ENCODE measurements around the gene RILP. TPM values are rescaled to one million over a fixed set of nuclear protein-coding genes. Genes with fewer than 3 reads are reported as not detected.

Gene RILP
- 9.2 and 12.9 TPM in 2 replicates for total RNA-seq

GRCh38 chr17:1649844-1650501 lies at the start of gene RILP:
Gene RILP, minus strand, starts transcription at chr17:1649866. Its CDS starts 62 bp downstream, at chr17:1649804.

GRCh38 chr17:1684378-1685189 lies 34.9 kb upstream of the RILP start, which contains the start of gene PRPF8:
Gene PRPF8, minus strand, starts transcription at chr17:1684867. Its CDS starts 296 bp downstream, at chr17:1684571.

GRCh38 chr17:1645207-1646171 lies 4.2 kb downstream of the RILP start, which contains the start of gene SCARF1:
Gene SCARF1, minus strand, starts transcription at chr17:1645732. Its CDS starts 35 bp downstream, at chr17:1645697.

GRCh38 chr17:1627982-1628855 lies 21.4 kb downstream of the RILP start, which contains the start of gene SLC43A2:
Gene SLC43A2, minus strand, starts transcription at chr17:1628834. Its CDS starts 960 bp downstream, at chr17:1627874.

Small RNA genes lying within 50 kb of the gene (small RNA-seq; reads per million reads assigned to genes)
- not detected for gene RN7SL105P

Other genes starting within 250 kb of the RILP start
- gene YWHAE, start 249.6 kb downstream of the RILP start, total RNA-seq, result 1,204 and 1,254 TPM in 2 replicates
- gene CRK, start 193.6 kb downstream of the RILP start, total RNA-seq, result 151 and 157 TPM in 2 replicates
- gene MYO1C, start 157.2 kb downstream of the RILP start, total RNA-seq, result 176 and 210 TPM in 2 replicates
- 38.0 and 39.6 TPM in 2 replicates for gene INPP5K, start 133.3 kb downstream of the RILP start, total RNA-seq
- 53.2 and 54.3 TPM in 2 replicates for gene PITPNA, start 87.1 kb downstream of the RILP start, total RNA-seq
- 16.6 and 29.0 TPM in 2 replicates for gene SLC43A2, start 21.0 kb downstream of the RILP start, total RNA-seq
- 90.2 and 95.1 TPM in 2 replicates for gene SCARF1, start 4.1 kb downstream of the RILP start, total RNA-seq
- gene PRPF8, start 35.0 kb upstream of the RILP start, total RNA-seq, result 213 and 248 TPM in 2 replicates
- 1.2 and 1.6 TPM in 2 replicates for gene TLCD2, start 60.5 kb upstream of the RILP start, total RNA-seq
- 13.3 and 19.2 TPM in 2 replicates for gene WDR81, start 74.8 kb upstream of the RILP start, total RNA-seq
- gene SERPINF2, start 93.0 kb upstream of the RILP start, total RNA-seq, result not detected in 2 replicates
- 0.40 TPM in 1 of 2 replicates, not detected in the other for gene SERPINF1, start 112.2 kb upstream of the RILP start, total RNA-seq
- gene SMYD4, start 180.0 kb upstream of the RILP start, total RNA-seq, result 10.8 and 14.1 TPM in 2 replicates
- gene RPA1, start 180.1 kb upstream of the RILP start, total RNA-seq, result 41.0 and 47.2 TPM in 2 replicates

Measured in thoracic aorta endothelial cell (primary cell).